ENCODE measurements around the gene CRYBG1. TPM values are rescaled to one million over a fixed set of nuclear protein-coding genes. Genes with fewer than 3 reads are reported as not detected.

Gene CRYBG1
- total and polyA plus RNA-seq, 2 donors (not counting 1 experiment from before 2014, with no cell fraction given), result 9.6 to 47.0 TPM

DNA sequence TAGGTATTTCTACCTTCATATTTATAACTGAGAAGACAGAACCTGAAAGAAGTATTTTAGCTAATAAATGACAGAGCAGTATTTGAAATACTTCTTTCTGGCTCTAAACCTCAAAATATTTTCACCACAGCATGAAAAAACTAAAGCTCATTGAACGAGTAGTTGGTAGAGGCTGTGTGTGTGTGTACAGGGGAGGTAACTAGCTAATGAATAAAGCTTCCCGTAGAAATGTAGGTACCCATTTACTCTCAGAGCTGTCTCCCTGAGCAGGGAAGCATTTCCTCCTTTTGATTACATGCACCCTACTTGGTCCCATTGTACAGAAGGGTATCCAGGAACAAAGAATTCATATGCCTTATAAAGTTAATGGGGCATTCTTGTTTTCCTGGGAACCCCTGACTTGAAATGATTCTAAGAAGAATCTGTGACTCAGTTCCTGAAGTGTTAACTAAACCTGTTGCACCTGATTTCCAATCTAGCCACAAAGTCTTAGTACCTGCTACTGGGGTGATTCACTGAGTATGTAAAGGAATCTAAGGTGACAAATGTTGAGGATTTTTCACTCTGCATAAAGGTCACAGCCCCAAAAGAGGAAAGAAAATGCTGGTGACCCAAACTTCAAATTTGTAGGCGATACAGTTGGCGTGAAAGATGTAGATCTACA is 12.5 kb downstream of the CRYBG1 start:
- Histone ChIP-seq H3K9ac (ENCODE audit: low read length) (no peak overlapping the region), H3K4me2 (replicated peaks; ENCODE audit: low read depth, low read length, poor library complexity, severe bottlenecking) (no peak overlapping the region), H3K4me3 (ENCODE audit: control extremely low read depth in 1 of 5, extremely low read depth in 1 of 5, insufficient read depth in 1 of 5, low read depth in 2 of 5, low read length in 4 of 5) (no peak overlapping the region), H2AFZ (ENCODE audit: insufficient read depth, low read depth, low read length, poor library complexity, severe bottlenecking) (no peak overlapping the region), H4K20me1 (ENCODE audit: control insufficient read depth, insufficient read depth, low read length, poor library complexity, severe bottlenecking) (no peaks in the 10 kb centered on the region), H3K27me3 (replicated peaks in 1 of 4; ENCODE audit: control extremely low read depth in 1 of 4, control insufficient read depth in 3 of 4, insufficient read depth in 4 of 4, low read length in 3 of 4) (no peaks in the 10 kb centered on the region), H3K79me2 (ENCODE audit: control insufficient read depth, insufficient read depth, low read length) (no peaks in the 10 kb centered on the region), H3K27ac (ENCODE audit: low read length in 2 of 2) (no peak overlapping the region), H3K36me3 (replicated peaks in 1 of 2; ENCODE audit: control extremely low read depth in 1 of 2, control insufficient read depth in 1 of 2, extremely low read depth in 1 of 2, insufficient read depth in 2 of 2, low read length in 1 of 2) (no peaks in the 10 kb centered on the region), H3K4me1 (ENCODE audit: control insufficient read depth in 2 of 2, insufficient read depth in 2 of 2, low read length in 2 of 2) (no peaks in the 10 kb centered on the region), H3K9me3 (ENCODE audit: control extremely low read depth in 1 of 3, control insufficient read depth in 2 of 3, insufficient read depth in 1 of 3, low read length in 2 of 3) (no peaks in the 10 kb centered on the region)
- Mint-ChIP-seq H3K27me3 (peaks cover 3% of the 10 kb centered on the region), H3K4me1 (no peaks in the 10 kb centered on the region), H3K27ac (no peak overlapping the region), H3K4me3 (no peak overlapping the region), H3K9me3 (ENCODE audit: insufficient read depth) (no peaks in the 10 kb centered on the region)
- WGBS (ENCODE audit: insufficient coverage), result no CpG with 5 or more reads among the region's 4 CpGs
- ChIA-PET POLR2A (no interaction called here), CTCF (interaction anchor here (1.6 kb wide), 1 partner anchor 9 kb away, joined by 3 read pairs; no protein-coding TSS in a partner anchor)
- DNase-seq (no peak), ATAC-seq (ENCODE audit: low read depth) (no peak)
- intact Hi-C loops (cut with micrococcal nuclease), result no loop called here
- TF ChIP-seq EZH2 (IDR thresholded peaks at IDR 0.05; ENCODE audit: borderline replicate concordance, insufficient read depth, low read depth, low read length, poor library complexity, severe bottlenecking), result no peak
- TF ChIP-seq, protein P1, sequence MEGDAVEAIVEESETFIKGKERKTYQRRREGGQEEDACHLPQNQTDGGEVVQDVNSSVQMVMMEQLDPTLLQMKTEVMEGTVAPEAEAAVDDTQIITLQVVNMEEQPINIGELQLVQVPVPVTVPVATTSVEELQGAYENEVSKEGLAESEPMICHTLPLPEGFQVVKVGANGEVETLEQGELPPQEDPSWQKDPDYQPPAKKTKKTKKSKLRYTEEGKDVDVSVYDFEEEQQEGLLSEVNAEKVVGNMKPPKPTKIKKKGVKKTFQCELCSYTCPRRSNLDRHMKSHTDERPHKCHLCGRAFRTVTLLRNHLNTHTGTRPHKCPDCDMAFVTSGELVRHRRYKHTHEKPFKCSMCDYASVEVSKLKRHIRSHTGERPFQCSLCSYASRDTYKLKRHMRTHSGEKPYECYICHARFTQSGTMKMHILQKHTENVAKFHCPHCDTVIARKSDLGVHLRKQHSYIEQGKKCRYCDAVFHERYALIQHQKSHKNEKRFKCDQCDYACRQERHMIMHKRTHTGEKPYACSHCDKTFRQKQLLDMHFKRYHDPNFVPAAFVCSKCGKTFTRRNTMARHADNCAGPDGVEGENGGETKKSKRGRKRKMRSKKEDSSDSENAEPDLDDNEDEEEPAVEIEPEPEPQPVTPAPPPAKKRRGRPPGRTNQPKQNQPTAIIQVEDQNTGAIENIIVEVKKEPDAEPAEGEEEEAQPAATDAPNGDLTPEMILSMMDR (IDR thresholded peaks at IDR 0.05), result no peak

DNA sequence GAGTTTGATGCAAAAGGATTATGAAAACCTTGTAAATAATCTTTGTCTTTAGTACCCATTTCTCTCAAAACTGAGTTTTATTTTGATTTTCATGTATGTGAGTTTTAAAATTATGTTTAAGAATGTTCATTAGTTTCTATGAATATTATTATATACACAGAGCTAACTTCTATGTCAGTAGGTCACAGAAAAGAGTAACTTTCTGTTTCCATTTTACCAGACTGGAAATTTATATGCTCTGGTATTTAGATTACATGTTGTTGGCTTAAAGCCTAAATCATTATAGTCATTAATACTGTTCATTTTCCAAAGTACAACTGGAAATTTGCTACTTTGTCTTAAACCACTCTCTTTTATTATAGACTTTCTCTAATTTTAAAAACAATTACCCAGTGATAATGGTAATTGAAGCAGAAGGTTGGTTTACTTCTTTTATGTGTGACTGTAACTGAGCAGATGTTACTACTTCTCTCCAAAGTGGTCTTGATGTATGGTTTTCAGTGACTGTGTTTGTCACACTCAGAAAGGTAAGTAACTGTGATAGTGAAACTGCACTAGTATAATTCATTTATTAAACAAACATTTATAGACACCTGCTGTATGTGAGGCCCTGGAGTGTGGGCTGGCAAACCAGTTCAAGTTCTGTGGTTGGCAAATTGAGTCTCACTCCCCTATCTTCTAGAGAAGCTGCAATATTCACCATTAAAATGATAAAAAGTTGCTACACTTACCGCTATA is 13.2 kb downstream of the CRYBG1 start:
- Mint-ChIP-seq H3K4me1 (no peaks in the 10 kb centered on the region), H3K27ac (no peak overlapping the region), H3K27me3 (peaks cover 8% of the 10 kb centered on the region), H3K4me3 (no peak overlapping the region), H3K9me3 (ENCODE audit: insufficient read depth) (no peaks in the 10 kb centered on the region)
- no peaks in the 10 kb centered on the region for H3K36me3 ChIP-seq (replicated peaks in 1 of 2; ENCODE audit: control extremely low read depth in 1 of 2, control insufficient read depth in 1 of 2, extremely low read depth in 1 of 2, insufficient read depth in 2 of 2, low read length in 1 of 2)
- H3K4me1 ChIP-seq (ENCODE audit: control insufficient read depth in 2 of 2, insufficient read depth in 2 of 2, low read length in 2 of 2), result no peaks in the 10 kb centered on the region
- H3K4me3 ChIP-seq (ENCODE audit: control extremely low read depth in 1 of 5, extremely low read depth in 1 of 5, insufficient read depth in 1 of 5, low read depth in 2 of 5, low read length in 4 of 5), result no peak overlapping the region
- peaks cover 0 to 3% (median 0%) of the 10 kb centered on the region in 4 experiments for H3K27me3 ChIP-seq (replicated peaks in 1 of 4; ENCODE audit: control extremely low read depth in 1 of 4, control insufficient read depth in 3 of 4, insufficient read depth in 4 of 4, low read length in 3 of 4)
- no peak overlapping the region for H3K4me2 ChIP-seq (replicated peaks; ENCODE audit: low read depth, low read length, poor library complexity, severe bottlenecking)
- H3K9ac ChIP-seq (ENCODE audit: low read length), result no peak overlapping the region
- H3K79me2 ChIP-seq (ENCODE audit: control insufficient read depth, insufficient read depth, low read length), result no peaks in the 10 kb centered on the region
- TF ChIP-seq EZH2 (IDR thresholded peaks at IDR 0.05; ENCODE audit: borderline replicate concordance, insufficient read depth, low read depth, low read length, poor library complexity, severe bottlenecking), result no peak
- TF ChIP-seq, protein P1 (IDR thresholded peaks at IDR 0.05), result no peak
- no peak overlapping the region for H2AFZ ChIP-seq (ENCODE audit: insufficient read depth, low read depth, low read length, poor library complexity, severe bottlenecking)
- ATAC-seq (ENCODE audit: low read depth) (no peak), DNase-seq (no peak)
- intact Hi-C loops (cut with micrococcal nuclease), result no loop called here
- H3K9me3 ChIP-seq (ENCODE audit: control extremely low read depth in 1 of 3, control insufficient read depth in 2 of 3, insufficient read depth in 1 of 3, low read length in 2 of 3), result no peaks in the 10 kb centered on the region
- WGBS (ENCODE audit: insufficient coverage), result no CpG with 5 or more reads among the region's 1 CpG
- H4K20me1 ChIP-seq (ENCODE audit: control insufficient read depth, insufficient read depth, low read length, poor library complexity, severe bottlenecking), result no peaks in the 10 kb centered on the region
- CTCF ChIA-PET, result no interaction called here
- POLR2A ChIA-PET, result no interaction called here
- no peak overlapping the region for H3K27ac ChIP-seq (ENCODE audit: low read length in 2 of 2)

Data from B cell (primary cell).